NCI-H2196 (cell line): Measurements from ENCODE around the gene RNMT.
A peak's percentile ranks its signal among the peaks of the same experiment; 100 is the strongest.

Source experiments
- DNase-seq: peaks from one replicate; lab custom pipeline; 2025; ENCODE audit not compliant: unreplicated experiment; lab: John Stamatoyannopoulos, UW

The RNMT gene

DNA sequence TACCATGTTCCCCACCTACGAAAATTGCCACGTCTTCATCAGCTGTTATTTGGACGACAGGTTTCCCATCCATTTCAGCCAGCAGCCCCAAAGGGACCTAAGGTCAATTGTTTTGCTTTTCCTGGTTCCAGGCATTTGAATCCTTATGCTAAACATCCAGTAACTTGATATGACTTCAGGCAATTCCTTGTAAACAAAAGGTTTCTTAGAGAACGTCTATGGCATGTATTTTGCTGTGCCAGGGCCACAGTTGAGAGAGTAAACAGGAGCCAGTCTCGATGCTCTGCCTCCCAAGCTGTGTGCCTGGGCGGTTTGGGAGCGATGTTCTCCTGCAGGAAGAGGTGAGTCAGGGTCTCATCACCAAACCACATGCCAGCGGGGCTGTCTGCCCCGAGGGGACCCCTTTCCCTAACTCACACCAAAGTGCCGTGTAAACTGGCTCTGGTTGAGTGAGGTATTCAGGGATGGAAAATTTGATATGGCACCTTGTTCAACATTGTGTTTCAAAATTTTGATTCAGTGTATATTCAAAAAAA lies 84.5 kb downstream of the RNMT start:
- no peak for DNase-seq

GRCh38 chr18:13811993-13812392 lies 85.5 kb downstream of the RNMT start:
- no peak for DNase-seq

DNA sequence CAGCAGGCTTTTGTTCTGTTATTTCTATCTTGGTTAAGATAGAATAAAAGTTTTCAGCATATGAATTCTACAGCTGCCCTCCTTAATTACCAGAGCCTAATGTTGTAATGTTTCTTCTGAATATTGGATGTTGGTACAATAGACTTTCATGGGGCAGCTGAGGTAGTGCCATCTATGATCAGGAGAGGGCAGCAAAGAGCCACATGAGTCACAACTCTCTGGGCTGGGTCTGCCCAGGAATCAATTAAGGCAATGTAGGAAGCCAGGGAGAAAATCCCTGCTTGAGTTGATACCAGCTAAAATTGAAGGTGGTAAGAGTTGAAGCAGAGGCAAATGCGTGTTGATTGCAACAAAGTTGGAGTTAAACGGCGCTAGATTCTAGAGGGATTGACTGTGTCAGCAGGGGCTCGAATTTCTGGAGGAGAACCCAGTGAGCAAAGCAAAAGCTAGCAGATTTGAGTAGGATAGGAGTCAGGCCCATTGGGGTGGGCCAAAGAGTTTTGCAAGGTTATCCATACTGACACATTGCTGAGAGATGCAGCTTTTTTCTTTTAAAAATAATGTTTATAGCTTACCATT lies 86.9 kb downstream of the RNMT start:
- peak; percentile 79 for DNase-seq
